Large intestine (tissue), 12 donors: Measurements from ENCODE around the gene TUBB6. TPM values are rescaled to one million over a fixed set of nuclear protein-coding genes. Genes with fewer than 3 reads are reported as not detected.

Experiments
- DNase-seq, 2 donors: peaks; one replicate each; pipeline versions ENCODE4 v3.0.0 to v3.0.0-alpha.2; 2013
- H3K27ac ChIP-seq: one replicate; pipeline ENCODE4 v1.5.1; 2013; ENCODE audit warnings: low read length
- H3K27me3 ChIP-seq: 2 replicates; pipeline ENCODE4 v1.6.1; 2013; ENCODE audit warnings: low read length; ENCODE audit not compliant: control insufficient read depth, insufficient read depth
- H3K36me3 ChIP-seq: 2 replicates; pipeline ENCODE4 v1.6.1; 2013; ENCODE audit warnings: low read length; ENCODE audit not compliant: control insufficient read depth, insufficient read depth
- H3K4me1 ChIP-seq: one replicate; pipeline ENCODE4 v1.6.1; 2013; ENCODE audit warnings: low read length; ENCODE audit not compliant: control insufficient read depth, insufficient read depth
- H3K4me3 ChIP-seq: one replicate; pipeline ENCODE4 v1.5.1; 2013; ENCODE audit warnings: low read length
- H3K9me3 ChIP-seq: one replicate; pipeline ENCODE4 v1.6.1; 2013; ENCODE audit warnings: mild to moderate bottlenecking, low read depth, low read length, moderate library complexity; ENCODE audit not compliant: control insufficient read depth
- WGBS: methylation state at CpG from one replicate; pipeline ENCODE4 v1.1.5; 2013; ENCODE audit warnings: low lambda C conversion rate; ENCODE audit not compliant: insufficient coverage; 5-methylcytosine and 5-hydroxymethylcytosine counted together
- long read RNA-seq, 11 donors: transcript quantifications; one replicate each; lab custom pipeline, GENCODE V29; 2026
- polyA plus RNA-seq: library from polyadenylated mRNA; unstranded; fragments of 120-200 nt; gene quantifications from one replicate; pipeline ENCODE4 v1.2.1, GENCODE V29; 2013

Gene TUBB6
- polyA plus RNA-seq = 64.4 TPM
- long read RNA-seq, donor 1, transcript TUBB6-201 (4 exons, 2,064 nt) = major isoform, 11 of 14 reads
- long read RNA-seq, donor 1, partial matches to known transcripts = 0 of 14 reads
- long read RNA-seq, donor 1, other reads (novel, unspliced or antisense) = 0 of 14 reads
- long read RNA-seq, donor 2, transcript TUBB6-201 (4 exons, 2,064 nt) = major isoform, 10 of 141 reads
- long read RNA-seq, donor 2, partial matches to known transcripts = 112 of 141 reads
- long read RNA-seq, donor 2, other reads (novel, unspliced or antisense) = 11 of 141 reads
- long read RNA-seq, donor 3 = 0 reads
- long read RNA-seq, donor 4, partial matches to known transcripts = 6 of 6 reads
- long read RNA-seq, donor 4, other reads (novel, unspliced or antisense) = 0 of 6 reads
- long read RNA-seq, donor 5, transcript TUBB6-201 (4 exons, 2,064 nt) = major isoform, 10 of 16 reads
- long read RNA-seq, donor 5, transcript TUBB6-213 (4 exons, 1,017 nt) = minor isoform, 5 of 16 reads
- long read RNA-seq, donor 5, partial matches to known transcripts = 0 of 16 reads
- long read RNA-seq, donor 5, other reads (novel, unspliced or antisense) = 0 of 16 reads
- long read RNA-seq, donor 6, transcript TUBB6-213 (4 exons, 1,017 nt) = minor isoform, 6 of 114 reads
- long read RNA-seq, donor 6, transcript TUBB6-201 (4 exons, 2,064 nt) = major isoform, 10 of 114 reads
- long read RNA-seq, donor 6, partial matches to known transcripts = 87 of 114 reads
- long read RNA-seq, donor 6, other reads (novel, unspliced or antisense) = 11 of 114 reads
- long read RNA-seq, donor 7, transcript TUBB6-201 (4 exons, 2,064 nt) = major isoform, 16 of 48 reads
- long read RNA-seq, donor 7, transcript TUBB6-213 (4 exons, 1,017 nt) = minor isoform, 6 of 48 reads
- long read RNA-seq, donor 7, partial matches to known transcripts = 23 of 48 reads
- long read RNA-seq, donor 7, other reads (novel, unspliced or antisense) = 0 of 48 reads
- long read RNA-seq, donor 8, transcript TUBB6-201 (4 exons, 2,064 nt) = major isoform, 12 of 19 reads
- long read RNA-seq, donor 8, transcript TUBB6-213 (4 exons, 1,017 nt) = minor isoform, 7 of 19 reads
- long read RNA-seq, donor 8, partial matches to known transcripts = 0 of 19 reads
- long read RNA-seq, donor 8, other reads (novel, unspliced or antisense) = 0 of 19 reads
- long read RNA-seq, donor 9, transcript TUBB6-201 (4 exons, 2,064 nt) = major isoform, 14 of 19 reads
- long read RNA-seq, donor 9, partial matches to known transcripts = 0 of 19 reads
- long read RNA-seq, donor 9, other reads (novel, unspliced or antisense) = 0 of 19 reads
- long read RNA-seq, donor 10, transcript TUBB6-201 (4 exons, 2,064 nt) = major isoform, 13 of 16 reads
- long read RNA-seq, donor 10, partial matches to known transcripts = 0 of 16 reads
- long read RNA-seq, donor 10, other reads (novel, unspliced or antisense) = 0 of 16 reads
- long read RNA-seq, donor 11, transcript TUBB6-213 (4 exons, 1,017 nt) = minor isoform, 5 of 48 reads
- long read RNA-seq, donor 11, transcript TUBB6-201 (4 exons, 2,064 nt) = major isoform, 11 of 48 reads
- long read RNA-seq, donor 11, partial matches to known transcripts = 19 of 48 reads
- long read RNA-seq, donor 11, other reads (novel, unspliced or antisense) = 10 of 48 reads

DNA sequence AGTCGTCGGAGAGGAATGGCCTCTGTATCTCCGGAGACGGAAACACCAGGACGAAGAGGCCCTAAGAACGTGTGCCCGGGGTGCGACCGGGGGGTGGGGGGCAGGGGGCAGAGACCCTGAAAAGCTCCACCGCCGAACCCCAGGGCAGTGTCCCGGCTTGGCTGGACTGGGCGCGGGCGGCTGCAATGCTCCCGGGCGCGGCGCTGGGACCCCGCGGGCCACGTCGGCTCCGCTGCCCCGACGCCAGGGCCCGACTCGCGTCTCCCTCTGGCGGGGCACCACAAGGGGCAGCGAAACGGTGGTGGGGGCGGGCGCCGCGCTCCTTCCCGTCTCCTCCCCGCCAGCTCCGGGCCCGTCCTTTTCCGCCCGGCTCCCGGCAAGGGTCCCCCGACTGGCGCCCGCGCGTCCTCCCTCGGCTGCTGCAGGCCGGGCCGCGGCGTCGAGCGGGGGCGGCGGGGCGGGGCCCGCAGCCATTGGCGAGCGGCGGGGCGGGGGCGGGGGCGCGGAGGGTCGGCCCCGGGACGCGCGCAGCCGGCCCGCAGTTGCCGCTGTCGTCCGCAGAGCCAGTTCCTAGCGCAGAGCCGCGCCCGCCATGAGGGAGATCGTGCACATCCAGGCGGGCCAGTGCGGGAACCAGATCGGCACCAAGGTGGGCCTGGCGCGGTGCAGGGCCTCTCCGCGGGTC, at the start of gene TUBB6:
Gene TUBB6, plus strand, starts transcription at position 541 of the 685 bp plus-strand sequence. Its CDS starts 52 bp downstream, at position 593.
- peaks cover 9% of the 10 kb centered on the region for H3K4me1 ChIP-seq
- H3K27me3 ChIP-seq = peaks cover 56% of the 10 kb centered on the region
- H3K27ac ChIP-seq = peak within 1 kb of the TSS; percentile 60
- no peaks in the 10 kb centered on the region for H3K9me3 ChIP-seq
- peak; percentile 41 to 50 for DNase-seq
- WGBS = no CpG with 5 or more reads among the region's 88 CpGs
- peak within 1 kb of the TSS; percentile 47 for H3K4me3 ChIP-seq
- H3K36me3 ChIP-seq = peaks cover 7% of the 10 kb centered on the region

DNA sequence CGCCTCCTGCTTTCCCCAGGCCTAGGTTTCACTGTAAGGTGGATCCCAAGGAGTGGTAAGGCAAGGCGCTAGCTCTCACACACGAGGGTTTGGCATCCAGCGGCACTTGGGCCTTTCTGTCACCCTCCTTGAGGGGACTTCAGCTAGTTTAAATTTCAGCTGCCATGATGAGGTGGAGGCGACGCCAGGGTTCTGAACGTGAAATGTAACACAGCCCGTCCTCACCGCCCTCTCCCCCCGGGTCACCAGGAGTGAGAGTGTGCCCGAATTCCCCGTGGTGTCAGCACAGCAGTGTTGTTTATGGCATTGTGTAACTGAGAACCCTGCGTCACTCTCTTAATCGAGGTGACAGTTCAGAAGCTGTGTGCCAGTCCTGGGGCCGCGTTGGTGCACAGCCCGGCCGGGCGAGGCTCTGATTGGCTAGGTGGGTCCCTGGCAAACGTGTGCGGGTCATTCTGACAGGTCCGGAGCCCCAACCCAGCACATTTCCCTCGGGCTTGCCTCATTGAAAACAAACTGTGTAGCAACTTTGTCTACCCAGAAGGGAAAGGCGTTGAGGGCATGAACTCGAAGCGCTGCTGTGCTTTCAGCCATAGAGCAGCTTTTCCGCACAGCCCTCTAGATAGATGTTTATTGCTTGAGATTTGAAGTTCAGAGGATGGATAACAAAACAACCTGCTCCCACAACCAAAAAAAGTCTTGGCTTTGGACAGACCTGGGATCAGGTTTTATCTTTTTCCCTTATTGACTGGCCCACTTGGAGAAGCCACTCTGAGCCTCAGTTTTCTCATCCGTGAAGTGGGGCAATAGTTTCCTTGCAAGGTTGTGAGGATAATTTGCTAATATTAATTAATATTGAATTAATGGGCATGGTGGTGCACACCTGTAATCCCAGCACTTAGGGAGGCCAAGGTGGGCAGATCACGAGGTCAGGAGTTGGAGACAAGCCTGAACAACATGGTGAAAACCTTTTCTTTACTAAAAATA, 49.0 kb upstream of the TUBB6 start:
- Histone ChIP-seq H3K4me3 (no peak overlapping the region), H3K4me1 (no peaks in the 10 kb centered on the region), H3K27me3 (peaks cover 51% of the 10 kb centered on the region), H3K9me3 (peaks cover 5% of the 10 kb centered on the region), H3K27ac (no peak overlapping the region), H3K36me3 (no peaks in the 10 kb centered on the region)
- WGBS = no CpG with 5 or more reads among the region's 29 CpGs
- no peak for DNase-seq

- Histone ChIP-seq H3K27me3 (peaks cover 23% of the 10 kb centered on the region), H3K4me3 (no peak overlapping the region), H3K36me3 (no peaks in the 10 kb centered on the region), H3K27ac (no peak overlapping the region), H3K4me1 (no peaks in the 10 kb centered on the region), H3K9me3 (no peaks in the 10 kb centered on the region)
- no peak for DNase-seq
- WGBS = no CpG with 5 or more reads among the region's 8 CpGs
These were observed 45.3 kb upstream of the TUBB6 start for GRCh38 chr18:12262748-12263147.

DNA sequence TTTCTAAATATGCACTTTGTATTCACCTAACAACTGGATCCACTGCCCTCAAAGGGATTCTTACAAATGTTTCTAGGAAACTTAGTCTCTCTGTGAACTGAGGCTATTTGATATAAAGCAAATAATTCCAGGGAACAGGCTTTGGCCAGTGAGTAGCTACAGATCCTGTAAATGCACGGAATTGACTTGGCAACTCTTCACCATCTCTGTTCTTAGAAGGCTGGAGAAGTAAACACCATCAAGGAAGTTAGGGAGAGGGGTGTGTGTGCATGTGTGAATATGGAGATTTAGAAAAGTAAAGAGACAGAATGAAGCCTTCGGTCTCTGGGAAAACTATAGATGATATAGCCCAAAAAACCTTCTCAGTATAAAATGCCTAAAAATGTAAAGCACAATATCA, 43.2 kb upstream of the TUBB6 start:
- Histone ChIP-seq H3K9me3 (no peaks in the 10 kb centered on the region), H3K27ac (no peak overlapping the region), H3K4me3 (no peak overlapping the region), H3K27me3 (peaks cover 17% of the 10 kb centered on the region), H3K36me3 (no peaks in the 10 kb centered on the region), H3K4me1 (no peaks in the 10 kb centered on the region)
- no CpG with 5 or more reads among the region's 2 CpGs for WGBS
- no peak for DNase-seq

GRCh38 chr18:12271376-12272235, 36.4 kb upstream of the TUBB6 start:
- Histone ChIP-seq H3K9me3 (no peaks in the 10 kb centered on the region), H3K36me3 (no peaks in the 10 kb centered on the region), H3K4me3 (peak overlapping the region; percentile 35), H3K27ac (peak overlapping the region; percentile 29), H3K27me3 (no peaks in the 10 kb centered on the region), H3K4me1 (no peaks in the 10 kb centered on the region)
- WGBS = 0% methylated on average over 1 of the region's 51 CpGs
- DNase-seq = peak; percentile 76 to 86

- no peak for DNase-seq
- Histone ChIP-seq H3K4me3 (no peak overlapping the region), H3K36me3 (no peaks in the 10 kb centered on the region), H3K27ac (no peak overlapping the region), H3K4me1 (peaks cover 12% of the 10 kb centered on the region), H3K27me3 (no peaks in the 10 kb centered on the region), H3K9me3 (no peaks in the 10 kb centered on the region)
- WGBS = 100% methylated on average over 1 of the region's 4 CpGs
These were observed 33.2 kb upstream of the TUBB6 start for GRCh38 chr18:12274793-12275192.

DNA sequence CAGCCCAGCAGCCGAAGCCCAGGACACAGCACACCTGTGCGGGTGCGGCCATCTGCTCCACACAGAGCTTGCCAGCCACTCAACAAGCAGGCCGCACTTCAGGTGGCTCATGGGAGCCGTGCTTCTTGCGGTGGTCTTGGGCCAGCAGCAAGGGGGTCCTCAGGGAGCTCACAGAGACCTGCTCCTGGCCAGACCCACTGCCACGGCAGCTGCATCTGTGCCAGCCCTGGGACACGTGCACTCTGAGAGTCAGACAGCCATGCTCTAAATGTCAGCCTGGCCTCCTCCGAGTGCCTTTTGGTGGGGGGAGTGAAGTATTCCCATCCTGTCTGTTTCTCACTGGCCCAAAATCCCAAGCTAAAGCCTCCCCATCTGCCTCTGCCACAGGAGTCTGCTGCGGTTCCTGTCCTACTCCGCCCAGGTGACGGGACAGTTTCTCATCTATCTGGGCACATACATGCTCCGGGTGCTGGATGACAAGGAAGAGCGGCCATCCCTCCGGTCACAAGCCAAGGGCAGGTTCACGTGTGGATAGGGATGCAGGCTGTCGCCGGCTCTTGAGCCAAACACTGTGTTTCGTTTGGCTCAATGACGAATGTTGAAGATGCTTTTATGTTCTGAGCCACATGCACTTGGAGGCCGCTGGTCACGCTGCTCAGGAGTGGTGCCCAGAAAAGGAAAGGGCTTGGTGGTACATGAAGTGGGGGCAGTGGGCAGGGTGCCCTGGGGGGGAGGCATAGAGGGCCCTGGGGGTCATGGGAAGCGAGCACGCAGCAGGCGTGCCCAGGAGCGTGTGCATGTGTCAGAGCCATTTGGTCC, 31.1 kb upstream of the TUBB6 start:
- peaks cover 12% of the 10 kb centered on the region for H3K4me1 ChIP-seq
- H3K4me3 ChIP-seq = no peak overlapping the region
- DNase-seq = no peak
- no peaks in the 10 kb centered on the region for H3K27me3 ChIP-seq
- H3K9me3 ChIP-seq = no peaks in the 10 kb centered on the region
- WGBS = no CpG with 5 or more reads among the region's 26 CpGs
- no peaks in the 10 kb centered on the region for H3K36me3 ChIP-seq
- no peak overlapping the region for H3K27ac ChIP-seq
